ENCODE measurements around the gene SOBP. TPM values are rescaled to one million over a fixed set of nuclear protein-coding genes. Genes with fewer than 3 reads are reported as not detected.
A peak's percentile ranks its signal among the peaks of the same experiment; 100 is the strongest.

SOBP gene
- total RNA-seq, 1 donor from 2014 or later, result 0.09 TPM

- Mint-ChIP-seq H3K36me3 (ENCODE audit: low read depth) (no peaks in the 10 kb centered on the region), H3K4me3 (no peak overlapping the region), H3K4me1 (no peaks in the 10 kb centered on the region), H3K27ac (no peak overlapping the region), H3K9me3 (no peaks in the 10 kb centered on the region), H3K27me3 (peaks cover 26% of the 10 kb centered on the region)
- intact Hi-C loops (cut with micrococcal nuclease), result no loop called here
- no peak for DNase-seq
Observed at GRCh38 chr6:107606407-107606806, 116.5 kb downstream of the SOBP start.

GRCh38 chr6:107607116-107607515, 117.2 kb downstream of the SOBP start:
- Mint-ChIP-seq H3K27ac (no peak overlapping the region), H3K27me3 (peaks cover 23% of the 10 kb centered on the region), H3K9me3 (no peaks in the 10 kb centered on the region), H3K36me3 (ENCODE audit: low read depth) (no peaks in the 10 kb centered on the region), H3K4me3 (no peak overlapping the region), H3K4me1 (no peaks in the 10 kb centered on the region)
- DNase-seq, result no peak
- intact Hi-C loops (cut with micrococcal nuclease), result no loop called here

- no peaks in the 10 kb centered on the region for H3K9me3 Mint-ChIP-seq
- no peak overlapping the region for H3K4me3 Mint-ChIP-seq
Observed at GRCh38 chr6:107611094-107611810, 121.3 kb downstream of the SOBP start.

GRCh38 chr6:107612762-107613415, 123.0 kb downstream of the SOBP start:
- no peak overlapping the region for H3K4me3 Mint-ChIP-seq
- no peak for DNase-seq
- no peaks in the 10 kb centered on the region for H3K4me1 Mint-ChIP-seq
- H3K36me3 Mint-ChIP-seq (ENCODE audit: low read depth), result no peaks in the 10 kb centered on the region
- no peak overlapping the region for H3K27ac Mint-ChIP-seq
- H3K27me3 Mint-ChIP-seq, result peaks cover 26% of the 10 kb centered on the region
- intact Hi-C loops (cut with micrococcal nuclease), result no loop called here
- H3K9me3 Mint-ChIP-seq, result no peaks in the 10 kb centered on the region

More at GRCh38 chr6:107611094-107611810, 121.3 kb downstream of the SOBP start:
- DNase-seq, result no peak
- H3K27me3 Mint-ChIP-seq, result peaks cover 28% of the 10 kb centered on the region
- intact Hi-C loops (cut with micrococcal nuclease), result no loop called here
- H3K4me1 Mint-ChIP-seq, result no peaks in the 10 kb centered on the region
- no peak overlapping the region for H3K27ac Mint-ChIP-seq
- H3K36me3 Mint-ChIP-seq (ENCODE audit: low read depth), result no peaks in the 10 kb centered on the region

- no peak overlapping the region for H3K4me3 Mint-ChIP-seq
- DNase-seq, result no peak
- H3K27me3 Mint-ChIP-seq, result peaks cover 23% of the 10 kb centered on the region
- intact Hi-C loops (cut with micrococcal nuclease), result no loop called here
- no peaks in the 10 kb centered on the region for H3K36me3 Mint-ChIP-seq (ENCODE audit: low read depth)
- H3K9me3 Mint-ChIP-seq, result no peaks in the 10 kb centered on the region
- peaks cover 8% of the 10 kb centered on the region for H3K4me1 Mint-ChIP-seq
- no peak overlapping the region for H3K27ac Mint-ChIP-seq
Observed at GRCh38 chr6:107613651-107614379, 123.9 kb downstream of the SOBP start.

- H3K27ac Mint-ChIP-seq, result no peak overlapping the region
- no peaks in the 10 kb centered on the region for H3K36me3 Mint-ChIP-seq (ENCODE audit: low read depth)
Observed at GRCh38 chr6:107614828-107615227, 124.9 kb downstream of the SOBP start.

GRCh38 chr6:107616775-107617174, 126.9 kb downstream of the SOBP start:
- Mint-ChIP-seq H3K4me1 (peaks cover 22% of the 10 kb centered on the region), H3K4me3 (no peak overlapping the region), H3K36me3 (ENCODE audit: low read depth) (no peaks in the 10 kb centered on the region), H3K27me3 (peaks cover 16% of the 10 kb centered on the region), H3K27ac (no peak overlapping the region), H3K9me3 (no peaks in the 10 kb centered on the region)
- intact Hi-C loops (cut with micrococcal nuclease), result no loop called here
- no peak for DNase-seq

More at GRCh38 chr6:107614828-107615227, 124.9 kb downstream of the SOBP start:
- DNase-seq, result no peak
- Mint-ChIP-seq H3K9me3 (no peaks in the 10 kb centered on the region), H3K4me1 (peaks cover 12% of the 10 kb centered on the region), H3K27me3 (peaks cover 22% of the 10 kb centered on the region), H3K4me3 (no peak overlapping the region)
- intact Hi-C loops (cut with micrococcal nuclease), result no loop called here

GRCh38 chr6:107617341-107617932, 127.5 kb downstream of the SOBP start:
- H3K27ac Mint-ChIP-seq, result no peak overlapping the region
- H3K36me3 Mint-ChIP-seq (ENCODE audit: low read depth), result no peaks in the 10 kb centered on the region
- DNase-seq, result no peak
- no peak overlapping the region for H3K4me3 Mint-ChIP-seq
- intact Hi-C loops (cut with micrococcal nuclease), result no loop called here
- H3K27me3 Mint-ChIP-seq, result peaks cover 15% of the 10 kb centered on the region
- no peaks in the 10 kb centered on the region for H3K9me3 Mint-ChIP-seq
- peaks cover 22% of the 10 kb centered on the region for H3K4me1 Mint-ChIP-seq

GRCh38 chr6:107618672-107619071, 128.8 kb downstream of the SOBP start:
- Mint-ChIP-seq H3K4me3 (no peak overlapping the region), H3K27ac (peak overlapping the region; percentile 18), H3K4me1 (peaks cover 22% of the 10 kb centered on the region), H3K36me3 (ENCODE audit: low read depth) (no peaks in the 10 kb centered on the region), H3K27me3 (peaks cover 17% of the 10 kb centered on the region), H3K9me3 (no peaks in the 10 kb centered on the region)
- intact Hi-C loops (cut with micrococcal nuclease), result no loop called here
- DNase-seq, result peak; percentile 82

- no peak for DNase-seq
- Mint-ChIP-seq H3K9me3 (no peaks in the 10 kb centered on the region), H3K4me3 (no peak overlapping the region), H3K36me3 (ENCODE audit: low read depth) (no peaks in the 10 kb centered on the region), H3K27me3 (peaks cover 13% of the 10 kb centered on the region), H3K27ac (no peak overlapping the region), H3K4me1 (peaks cover 22% of the 10 kb centered on the region)
- intact Hi-C loops (cut with micrococcal nuclease), result no loop called here
Observed at GRCh38 chr6:107620732-107621131, 130.8 kb downstream of the SOBP start.

GRCh38 chr6:107621229-107621937, 131.5 kb downstream of the SOBP start:
- H3K4me1 Mint-ChIP-seq, result peaks cover 22% of the 10 kb centered on the region
- H3K27ac Mint-ChIP-seq, result no peak overlapping the region
- H3K36me3 Mint-ChIP-seq (ENCODE audit: low read depth), result no peaks in the 10 kb centered on the region
- H3K4me3 Mint-ChIP-seq, result no peak overlapping the region
- peaks cover 13% of the 10 kb centered on the region for H3K27me3 Mint-ChIP-seq
- no peak for DNase-seq
- intact Hi-C loops (cut with micrococcal nuclease), result no loop called here
- H3K9me3 Mint-ChIP-seq, result no peaks in the 10 kb centered on the region

- Mint-ChIP-seq H3K9me3 (no peaks in the 10 kb centered on the region), H3K27me3 (peaks cover 16% of the 10 kb centered on the region), H3K4me1 (peaks cover 22% of the 10 kb centered on the region), H3K4me3 (no peak overlapping the region), H3K36me3 (ENCODE audit: low read depth) (no peaks in the 10 kb centered on the region), H3K27ac (no peak overlapping the region)
- no peak for DNase-seq
- intact Hi-C loops (cut with micrococcal nuclease), result no loop called here
Observed at GRCh38 chr6:107622269-107622668, 132.4 kb downstream of the SOBP start.

GRCh38 chr6:107624050-107624449, 134.1 kb downstream of the SOBP start:
- H3K4me1 Mint-ChIP-seq, result peaks cover 14% of the 10 kb centered on the region
- peaks cover 22% of the 10 kb centered on the region for H3K27me3 Mint-ChIP-seq
- no peaks in the 10 kb centered on the region for H3K9me3 Mint-ChIP-seq
- intact Hi-C loops (cut with micrococcal nuclease), result no loop called here
- H3K36me3 Mint-ChIP-seq (ENCODE audit: low read depth), result no peaks in the 10 kb centered on the region
- no peak overlapping the region for H3K27ac Mint-ChIP-seq
- no peak for DNase-seq
- H3K4me3 Mint-ChIP-seq, result no peak overlapping the region
